HCT116 (cell line): ENCODE measurements around the gene URAD. TPM values are rescaled to one million over a fixed set of nuclear protein-coding genes. Genes with fewer than 3 reads are reported as not detected.

Source experiments
- ATAC-seq: fragments of 200-7000 bp; cut with Tn5 transposase; 2 replicates; pipeline ENCODE4 v1.9.1; 2020; ENCODE audit warnings: mild to moderate bottlenecking, moderate library complexity
- BruUV-seq: library from RNA; stranded (reverse); fragments of 400-500 nt; replicated peaks from 2 replicates; lab custom pipeline; 2021; lab: Mats Ljungman, UMichigan
- CTCF ChIA-PET: fragments of 300-600 bp; sonication (Branson Sonifier 250); formaldehyde crosslinking; loops from one replicate; lab custom pipeline; 2021; ENCODE audit warnings: antibody characterized with exemption; lab: Charles Lee
- POLR2A ChIA-PET: fragments of 300-600, 350-600 bp; sonication (Branson Sonifier 250); formaldehyde crosslinking; loops from one replicate; lab custom pipeline; 2021; ENCODE audit warnings: antibody characterized with exemption; lab: Charles Lee
- RAD21 ChIA-PET, 2 experiments: fragments of 300-600 bp; sonication (Branson Sonifier 250); formaldehyde crosslinking; loops; one replicate each; lab custom pipeline; 2023; ENCODE audit warnings: low total read pairs in 2 of 2; ENCODE audit not compliant: uncharacterized antibody in 2 of 2, unreplicated experiment in 2 of 2, low non-redundant PET in 1 of 2; lab: Charles Lee
- DNase-seq: peaks from one replicate; pipeline ENCODE4 v3.0.0-alpha.2; 2010; ENCODE audit warnings: low read depth, low spot score
- H2AFZ ChIP-seq: fragments of 200-600 bp; shearing (Covaris generic), sonication (generic); 2 replicates; pipeline ENCODE4 v1.6.1; 2017; ENCODE audit warnings: low read depth, mixed run types, mixed read lengths, antibody characterized with exemption, low read length; ENCODE audit not compliant: poor library complexity, severe bottlenecking
- H3K27ac ChIP-seq: 2 replicates; pipeline ENCODE4 v1.5.1; 2012; ENCODE audit warnings: low read depth, low read length
- H3K27me3 ChIP-seq: fragments of 200-600 bp; sonication (generic); 2 replicates; pipeline ENCODE4 v1.6.1; 2016; ENCODE audit warnings: mixed run types, low read length, mixed read lengths; ENCODE audit not compliant: insufficient read depth
- H3K36me3 ChIP-seq, 2 experiments: fragments of 200-500 bp in 1 of 2; fragments of 200-600 bp in 1 of 2; sonication (Bioruptor generic) in 1 of 2; sonication (generic) in 1 of 2; 2 replicates each; pipeline versions ENCODE4 v1.5.1 to v1.6.1; 2014 to 2016; ENCODE audit warnings: low read length in 2 of 2, inconsistent platforms in 1 of 2, mixed read lengths in 1 of 2, mixed run types in 1 of 2; ENCODE audit not compliant: insufficient read depth in 2 of 2, control insufficient read depth in 1 of 2
- H3K4me1 ChIP-seq, 2 experiments: fragments of 200-600 bp in 1 of 2; sonication (generic) in 1 of 2; 2 replicates each; pipeline versions ENCODE4 v1.5.1 to v1.6.1; 2012 to 2017; ENCODE audit warnings: low read length in 2 of 2, inconsistent platforms in 1 of 2, mild to moderate bottlenecking in 1 of 2, mixed read lengths in 1 of 2, mixed run types in 1 of 2, moderate library complexity in 1 of 2; ENCODE audit not compliant: insufficient read depth in 2 of 2, control insufficient read depth in 1 of 2
- H3K4me2 ChIP-seq: fragments of 200-600 bp; sonication (generic); 2 replicates; pipeline ENCODE4 v1.6.1; 2017; ENCODE audit warnings: mixed run types, low read length, mixed read lengths
- H3K4me3 ChIP-seq, 2 experiments: fragments of 200-600 bp in 1 of 2; sonication (generic) in 1 of 2; replicated peaks in 1 of 2; 2 replicates each; pipeline ENCODE4 v1.5.1; 2011 to 2016; ENCODE audit warnings: low read length in 2 of 2, control low read depth in 1 of 2, low read depth in 1 of 2, mild to moderate bottlenecking in 1 of 2, mixed read lengths in 1 of 2, mixed run types in 1 of 2
- H3K79me2 ChIP-seq: fragments of 200-600 bp; sonication (generic); 2 replicates; pipeline ENCODE4 v1.6.1; 2017; ENCODE audit warnings: mild to moderate bottlenecking, mixed run types, low read length, moderate library complexity, mixed read lengths; ENCODE audit not compliant: insufficient read depth
- H3K9ac ChIP-seq: fragments of 200-600 bp; sonication (generic); 2 replicates; pipeline ENCODE4 v1.6.1; 2016; ENCODE audit warnings: low read length, mixed read lengths
- H3K9me2 ChIP-seq: fragments of 200-600 bp; sonication (generic), shearing (Covaris generic); 2 replicates; pipeline ENCODE4 v1.6.1; 2017; ENCODE audit warnings: mixed run types, mild to moderate bottlenecking, moderate library complexity; ENCODE audit not compliant: insufficient read depth
- H3K9me3 ChIP-seq, 2 experiments: fragments of 200-500 bp in 1 of 2; fragments of 200-600 bp in 1 of 2; sonication (Bioruptor generic) in 1 of 2; sonication (generic) in 1 of 2; 2 replicates each; pipeline ENCODE4 v1.6.1; 2014 to 2017; ENCODE audit warnings: low read length in 2 of 2, mixed read lengths in 2 of 2, inconsistent platforms in 1 of 2, low read depth in 1 of 2, mild to moderate bottlenecking in 1 of 2, mixed run types in 1 of 2, moderate library complexity in 1 of 2; ENCODE audit not compliant: control insufficient read depth in 1 of 2, insufficient read depth in 1 of 2
- H4K20me1 ChIP-seq: fragments of 200-600 bp; sonication (generic), shearing (Covaris generic); 2 replicates; pipeline ENCODE4 v1.6.1; 2017; ENCODE audit warnings: mixed run types, mild to moderate bottlenecking, moderate library complexity; ENCODE audit not compliant: insufficient read depth
- ELF1 ChIP-seq: IDR thresholded peaks from 2 replicates; pipeline ENCODE4 v1.6.1; 2012; ENCODE audit warnings: low read depth, borderline replicate concordance
- POLR2A ChIP-seq: IDR thresholded peaks from 2 replicates; pipeline ENCODE4 v1.7.0; 2011; ENCODE audit warnings: borderline replicate concordance; ENCODE audit not compliant: insufficient read depth, insufficient read length; ENCODE audit errors: extremely low read depth
- SP1 ChIP-seq: IDR thresholded peaks from 2 replicates; pipeline ENCODE4 v1.6.1; 2012; ENCODE audit warnings: low read depth
- intact Hi-C: fragments of 100-400 bp; cut with micrococcal nuclease; formaldehyde crosslinking; loops from 2 replicates; pipeline ENCODE4 v1.10.0; 2022
- total RNA-seq: library from RNA; stranded (reverse); gene quantifications from one replicate; pipeline ENCODE4 v1.2.1, GENCODE V29; 2021; ENCODE audit not compliant: unreplicated experiment
- TF ChIP-seq, protein P1 (sequence below): IDR thresholded peaks from 2 replicates; pipeline ENCODE4 v1.6.1; 2012; ENCODE audit warnings: low read depth

URAD gene
- total RNA-seq, 1 experiment from 2014 or later, result not detected

DNA sequence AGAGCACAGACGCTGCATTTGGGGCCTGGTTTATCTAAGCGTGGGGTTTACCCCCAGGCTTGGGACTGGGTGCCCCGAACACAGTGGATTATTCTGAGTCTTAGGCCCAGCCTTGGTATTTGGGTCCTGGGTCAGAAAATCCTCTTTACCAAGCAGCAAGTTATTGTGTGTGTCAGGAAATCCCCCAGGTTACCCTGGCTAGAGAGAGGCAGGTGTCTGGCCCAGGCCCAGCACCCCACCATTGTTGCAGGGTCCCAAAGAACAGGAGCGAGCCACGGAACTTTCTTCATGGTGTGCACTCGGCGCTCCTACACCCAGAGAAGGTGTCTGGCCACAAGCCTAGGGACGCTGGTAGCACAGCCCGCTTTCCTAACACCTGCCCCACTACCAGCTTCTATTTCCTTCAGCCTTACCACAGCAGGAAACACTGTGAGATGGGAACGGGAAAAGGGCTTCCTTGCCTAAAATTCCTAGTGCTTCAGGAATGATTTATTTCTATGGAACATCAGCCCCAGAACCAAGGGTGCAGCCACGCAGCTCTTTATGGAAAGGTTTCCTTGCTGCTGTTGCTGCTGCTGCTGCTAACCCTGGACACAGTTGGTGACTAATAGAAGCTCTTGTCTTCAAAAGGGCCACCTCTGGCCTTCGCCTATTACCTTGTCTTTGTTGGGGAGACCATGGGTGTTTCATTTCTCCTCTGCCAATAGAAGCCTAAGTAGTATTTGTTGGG is 12.0 kb downstream of the URAD start:
- ChIA-PET RAD21 (no interaction called here), CTCF (interaction anchor here (1.3 to 1.7 kb wide), 2 partner anchors 150 to 1029 kb away, joined by 3 to 4 read pairs; no protein-coding TSS in a partner anchor), POLR2A (no interaction called here)
- Histone ChIP-seq H3K9me2 (no peaks in the 10 kb centered on the region), H3K79me2 (no peaks in the 10 kb centered on the region), H2AFZ (no peak overlapping the region), H3K4me3 (no peak overlapping the region), H3K9me3 (no peaks in the 10 kb centered on the region), H3K27me3 (no peaks in the 10 kb centered on the region), H3K27ac (no peak overlapping the region), H4K20me1 (no peaks in the 10 kb centered on the region), H3K4me2 (no peak overlapping the region), H3K9ac (no peak overlapping the region), H3K36me3 (no peaks in the 10 kb centered on the region), H3K4me1 (no peaks in the 10 kb centered on the region)
- intact Hi-C loops, result no loop called here
- DNase-seq (no peak), ATAC-seq (no peak)
- BruUV-seq, result no TSS peak
- TF ChIP-seq SP1 (no peak), POLR2A (no peak), ELF1 (no peak)
- TF ChIP-seq, protein P1, sequence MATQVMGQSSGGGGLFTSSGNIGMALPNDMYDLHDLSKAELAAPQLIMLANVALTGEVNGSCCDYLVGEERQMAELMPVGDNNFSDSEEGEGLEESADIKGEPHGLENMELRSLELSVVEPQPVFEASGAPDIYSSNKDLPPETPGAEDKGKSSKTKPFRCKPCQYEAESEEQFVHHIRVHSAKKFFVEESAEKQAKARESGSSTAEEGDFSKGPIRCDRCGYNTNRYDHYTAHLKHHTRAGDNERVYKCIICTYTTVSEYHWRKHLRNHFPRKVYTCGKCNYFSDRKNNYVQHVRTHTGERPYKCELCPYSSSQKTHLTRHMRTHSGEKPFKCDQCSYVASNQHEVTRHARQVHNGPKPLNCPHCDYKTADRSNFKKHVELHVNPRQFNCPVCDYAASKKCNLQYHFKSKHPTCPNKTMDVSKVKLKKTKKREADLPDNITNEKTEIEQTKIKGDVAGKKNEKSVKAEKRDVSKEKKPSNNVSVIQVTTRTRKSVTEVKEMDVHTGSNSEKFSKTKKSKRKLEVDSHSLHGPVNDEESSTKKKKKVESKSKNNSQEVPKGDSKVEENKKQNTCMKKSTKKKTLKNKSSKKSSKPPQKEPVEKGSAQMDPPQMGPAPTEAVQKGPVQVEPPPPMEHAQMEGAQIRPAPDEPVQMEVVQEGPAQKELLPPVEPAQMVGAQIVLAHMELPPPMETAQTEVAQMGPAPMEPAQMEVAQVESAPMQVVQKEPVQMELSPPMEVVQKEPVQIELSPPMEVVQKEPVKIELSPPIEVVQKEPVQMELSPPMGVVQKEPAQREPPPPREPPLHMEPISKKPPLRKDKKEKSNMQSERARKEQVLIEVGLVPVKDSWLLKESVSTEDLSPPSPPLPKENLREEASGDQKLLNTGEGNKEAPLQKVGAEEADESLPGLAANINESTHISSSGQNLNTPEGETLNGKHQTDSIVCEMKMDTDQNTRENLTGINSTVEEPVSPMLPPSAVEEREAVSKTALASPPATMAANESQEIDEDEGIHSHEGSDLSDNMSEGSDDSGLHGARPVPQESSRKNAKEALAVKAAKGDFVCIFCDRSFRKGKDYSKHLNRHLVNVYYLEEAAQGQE, result no peak
